ENCODE results near the gene RELN. TPM values are rescaled to one million over a fixed set of nuclear protein-coding genes. Genes with fewer than 3 reads are reported as not detected.

RELN gene
- total and polyA plus RNA-seq, 8 donors, result 0.08 to 1.4 (median 0.64) TPM

DNA sequence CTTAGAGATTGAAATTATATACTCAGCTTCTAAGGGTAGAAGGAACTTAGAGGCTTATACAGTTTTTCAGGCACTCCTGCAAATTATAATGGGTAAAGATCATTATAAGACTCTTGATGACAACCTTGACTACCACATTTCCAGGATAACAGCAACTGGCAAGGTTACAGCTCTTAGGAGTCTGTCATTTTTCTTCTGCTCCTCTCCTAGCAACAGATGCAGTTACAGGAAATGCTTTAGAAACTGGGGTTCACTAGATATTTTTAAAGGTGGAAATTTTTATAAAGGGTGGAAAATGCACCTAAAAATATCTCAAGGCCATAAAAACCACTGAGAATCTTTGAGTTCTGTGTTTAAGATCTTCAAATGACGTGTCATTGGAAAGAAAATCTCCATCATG, 185.8 kb downstream of the RELN start:
- no peak for ATAC-seq

GRCh38 chr7:103799298-103799697, 190.2 kb downstream of the RELN start:
- H3K9me3 ChIP-seq, result no peaks in the 10 kb centered on the region
- H3K27me3 ChIP-seq, result peaks cover 0 to 6% (median 0%) of the 10 kb centered on the region in 4 donors
- TF ChIP-seq, protein P1, sequence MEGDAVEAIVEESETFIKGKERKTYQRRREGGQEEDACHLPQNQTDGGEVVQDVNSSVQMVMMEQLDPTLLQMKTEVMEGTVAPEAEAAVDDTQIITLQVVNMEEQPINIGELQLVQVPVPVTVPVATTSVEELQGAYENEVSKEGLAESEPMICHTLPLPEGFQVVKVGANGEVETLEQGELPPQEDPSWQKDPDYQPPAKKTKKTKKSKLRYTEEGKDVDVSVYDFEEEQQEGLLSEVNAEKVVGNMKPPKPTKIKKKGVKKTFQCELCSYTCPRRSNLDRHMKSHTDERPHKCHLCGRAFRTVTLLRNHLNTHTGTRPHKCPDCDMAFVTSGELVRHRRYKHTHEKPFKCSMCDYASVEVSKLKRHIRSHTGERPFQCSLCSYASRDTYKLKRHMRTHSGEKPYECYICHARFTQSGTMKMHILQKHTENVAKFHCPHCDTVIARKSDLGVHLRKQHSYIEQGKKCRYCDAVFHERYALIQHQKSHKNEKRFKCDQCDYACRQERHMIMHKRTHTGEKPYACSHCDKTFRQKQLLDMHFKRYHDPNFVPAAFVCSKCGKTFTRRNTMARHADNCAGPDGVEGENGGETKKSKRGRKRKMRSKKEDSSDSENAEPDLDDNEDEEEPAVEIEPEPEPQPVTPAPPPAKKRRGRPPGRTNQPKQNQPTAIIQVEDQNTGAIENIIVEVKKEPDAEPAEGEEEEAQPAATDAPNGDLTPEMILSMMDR (IDR thresholded peaks at IDR 0.05), result no peak
- H3K27ac ChIP-seq, result no peak overlapping the region
- H3K36me3 ChIP-seq, result no peaks in the 10 kb centered on the region
- WGBS, 2 donors, result 45 to 63% methylated on average over 1 of the region's 1 CpG
- peaks cover 0 to 3% (median 0%) of the 10 kb centered on the region in 3 donors for H3K4me1 ChIP-seq
- intact Hi-C loops (cut with DNase I), result no loop called here
- DNase-seq, result no peak
- FAIRE-seq, result no peak
- ATAC-seq, result no peak
- H3K4me3 ChIP-seq, result no peak overlapping the region

More for the DNA sequence above, 185.8 kb downstream of the RELN start:
- no peaks in the 10 kb centered on the region for H3K36me3 ChIP-seq
- no peak for DNase-seq
- intact Hi-C loops (cut with DNase I), result no loop called here
- H3K9me3 ChIP-seq, result no peaks in the 10 kb centered on the region
- FAIRE-seq, result no peak
- H3K27me3 ChIP-seq, result peaks cover 0 to 6% (median 0%) of the 10 kb centered on the region in 4 donors
- WGBS, 2 donors, result 59 to 64% methylated on average over 1 of the region's 1 CpG
- TF ChIP-seq, protein P1 (IDR thresholded peaks at IDR 0.05), result no peak
- no peak overlapping the region for H3K27ac ChIP-seq
- H3K4me1 ChIP-seq, result no peaks in the 10 kb centered on the region
- H3K4me3 ChIP-seq, result no peak overlapping the region

GRCh38 chr7:103797647-103798307, 191.7 kb downstream of the RELN start:
- H3K9me3 ChIP-seq, result no peaks in the 10 kb centered on the region
- no peaks in the 10 kb centered on the region for H3K27me3 ChIP-seq
- FAIRE-seq (no peak), ATAC-seq (no peak), DNase-seq (no peak)
- WGBS, 2 donors, result 36 to 38% methylated on average over 3 of the region's 3 CpGs
- H3K36me3 ChIP-seq, result no peaks in the 10 kb centered on the region
- TF ChIP-seq, protein P1 (IDR thresholded peaks at IDR 0.05), result no peak
- no peak overlapping the region for H3K27ac ChIP-seq
- no peak overlapping the region for H3K4me3 ChIP-seq
- intact Hi-C loops (cut with DNase I), result no loop called here
- peaks cover 0 to 3% (median 0%) of the 10 kb centered on the region in 3 donors for H3K4me1 ChIP-seq

GRCh38 chr7:103796327-103796962, 193.0 kb downstream of the RELN start:
- no peak overlapping the region for H3K27ac ChIP-seq
- ATAC-seq, result no peak
- intact Hi-C loops (cut with DNase I), result no loop called here
- TF ChIP-seq, protein P1 (IDR thresholded peaks at IDR 0.05), result no peak
- no peak for DNase-seq
- no peaks in the 10 kb centered on the region for H3K27me3 ChIP-seq
- no peak overlapping the region for H3K4me3 ChIP-seq
- FAIRE-seq, result no peak
- no peaks in the 10 kb centered on the region for H3K36me3 ChIP-seq
- no peaks in the 10 kb centered on the region for H3K9me3 ChIP-seq
- 85 to 93% methylated on average over 7 of the region's 7 CpGs for WGBS, 2 donors
- H3K4me1 ChIP-seq, result peaks cover 0 to 3% (median 0%) of the 10 kb centered on the region in 3 donors

DNA sequence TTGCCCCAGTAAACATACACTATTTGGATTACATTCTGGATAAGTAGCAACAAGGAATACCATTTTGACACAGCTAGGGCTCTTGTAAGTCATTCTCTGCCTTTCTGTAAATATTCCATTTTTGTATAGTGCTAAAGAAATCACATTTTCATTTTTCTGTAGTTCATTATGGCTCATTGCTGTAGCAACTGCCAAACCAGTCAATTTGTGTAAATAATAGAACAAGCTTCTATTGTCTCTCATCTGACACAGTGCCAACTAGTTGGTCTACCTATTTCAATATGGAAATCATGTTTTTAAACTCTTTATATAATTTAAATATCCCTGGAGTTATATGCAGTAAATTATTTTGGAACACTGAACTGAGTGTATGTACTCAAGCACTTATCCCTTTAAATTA, 193.7 kb downstream of the RELN start:
- no peaks in the 10 kb centered on the region for H3K9me3 ChIP-seq
- intact Hi-C loops (cut with DNase I), result no loop called here
- DNase-seq, result no peak
- no peaks in the 10 kb centered on the region for H3K36me3 ChIP-seq
- peaks cover 0 to 3% (median 0%) of the 10 kb centered on the region in 3 donors for H3K4me1 ChIP-seq
- TF ChIP-seq, protein P1 (IDR thresholded peaks at IDR 0.05), result no peak
- H3K27ac ChIP-seq, result no peak overlapping the region
- no peaks in the 10 kb centered on the region for H3K27me3 ChIP-seq
- no peak for FAIRE-seq
- no peak for ATAC-seq
- H3K4me3 ChIP-seq, result no peak overlapping the region

Measured in pancreas (tissue), 10 donors.